Activated CD4-positive, alpha-beta T cell treated with anti-CD3 and anti-CD28 coated beads for 36 hours (primary cell): ENCODE results near the gene MYD88. TPM values are rescaled to one million over a fixed set of nuclear protein-coding genes. Genes with fewer than 3 reads are reported as not detected.

Source experiments
- ATAC-seq: fragments of 200-7000 bp; cut with Tn5 transposase; one replicate; pipeline ENCODE4 v1.10.0; 2021; ENCODE audit warnings: mild to moderate bottlenecking, moderate library complexity
- CTCF ChIA-PET: fragments of 350-600 bp; sonication (Branson Sonifier 250); formaldehyde crosslinking; loops from one replicate; lab custom pipeline; 2021; ENCODE audit warnings: antibody characterized with exemption; lab: Charles Lee
- POLR2A ChIA-PET: fragments of 350-600 bp; sonication (Branson Sonifier 250); formaldehyde crosslinking; loops from one replicate; lab custom pipeline; 2021; ENCODE audit warnings: antibody characterized with exemption, inconsistent platforms; lab: Charles Lee
- DNase-seq: peaks from one replicate; pipeline ENCODE4 v3.0.0-alpha.2; 2020
- H3K27ac Mint-ChIP-seq: one replicate; pipeline ENCODE4 v1.8.0; 2021; ENCODE audit warnings: mixed read lengths
- H3K27me3 Mint-ChIP-seq: one replicate; pipeline ENCODE4 v1.8.0; 2021; ENCODE audit warnings: mixed read lengths
- H3K36me3 Mint-ChIP-seq: one replicate; pipeline ENCODE4 v1.8.0; 2021; ENCODE audit warnings: low read depth, mixed read lengths
- H3K4me1 Mint-ChIP-seq: one replicate; pipeline ENCODE4 v1.8.0; 2021; ENCODE audit warnings: mixed read lengths
- H3K4me3 Mint-ChIP-seq: one replicate; pipeline ENCODE4 v1.8.0; 2021; ENCODE audit warnings: mild to moderate bottlenecking, moderate library complexity, mixed read lengths
- H3K9me3 Mint-ChIP-seq: one replicate; pipeline ENCODE4 v1.8.0; 2021; ENCODE audit warnings: low read depth, mixed read lengths
- intact Hi-C, 2 experiments: fragments of 100-400 bp; cut with DNase I in 1 of 2; cut with micrococcal nuclease in 1 of 2; formaldehyde crosslinking; loops; one replicate each; pipeline versions ENCODE4 v1.14.2 to v1.15.1; 2022 to 2024; cut with DNase I, micrococcal nuclease
- total RNA-seq, 2 experiments: library from RNA; stranded (reverse); gene quantifications; one replicate each; pipeline ENCODE4 v1.2.3, GENCODE V29; 2021

MYD88 gene
- total RNA-seq, 2 experiments from 2014 or later = 32.8 to 33.1 TPM

DNA sequence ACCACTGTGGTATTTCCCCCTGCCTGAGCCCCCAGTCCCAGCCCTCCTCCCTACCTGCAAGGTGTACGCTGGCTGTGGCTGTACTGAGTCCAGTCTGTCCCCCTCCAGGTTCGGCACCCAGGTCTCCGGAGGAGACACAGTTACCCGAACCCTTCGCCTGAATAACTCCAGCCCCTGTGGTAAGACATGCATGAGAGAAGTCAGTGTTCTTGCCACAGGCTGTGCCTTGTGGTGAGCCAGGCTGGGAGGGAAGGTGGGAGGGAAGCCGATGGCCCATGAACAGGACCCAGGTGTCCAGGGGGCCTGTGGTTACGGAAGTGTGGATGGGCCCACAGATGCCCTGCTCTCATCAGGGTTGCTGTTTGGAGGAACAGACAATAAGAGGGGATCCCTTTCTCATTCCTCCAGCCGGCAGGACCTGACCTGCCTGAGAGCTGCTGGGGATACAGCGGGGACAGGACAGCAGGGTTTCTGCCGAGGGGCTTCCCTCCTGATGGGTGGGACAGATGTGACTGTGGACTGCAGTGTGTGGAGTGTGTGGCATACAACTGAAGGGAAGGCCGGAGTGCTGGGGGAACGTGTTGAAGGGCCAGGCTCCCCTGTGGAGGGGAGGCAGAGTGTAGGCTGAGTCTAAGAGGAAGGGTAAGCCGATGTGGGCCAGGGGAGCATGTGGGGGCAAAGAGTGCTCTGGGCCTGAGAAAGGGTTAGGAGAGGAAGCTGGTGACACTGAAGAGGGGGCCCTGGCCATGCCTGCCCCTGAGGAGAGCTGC is 23.4 kb upstream of the MYD88 start:
- Mint-ChIP-seq H3K4me1 (no peaks in the 10 kb centered on the region), H3K9me3 (no peaks in the 10 kb centered on the region), H3K27ac (no peak overlapping the region), H3K36me3 (no peaks in the 10 kb centered on the region), H3K4me3 (no peak overlapping the region), H3K27me3 (no peaks in the 10 kb centered on the region)
- ATAC-seq (no peak), DNase-seq (no peak)
- CTCF ChIA-PET = interaction anchor here (0.7 kb wide), 1 partner anchor 21 kb away, joined by 3 read pairs; no protein-coding TSS in a partner anchor
- intact Hi-C loops = loop anchor here in 1 of 2 experiments (5.0 kb wide), 1 partner anchor 232 kb away; the partner anchor contains the start of gene XYLB
- POLR2A ChIA-PET = no interaction called here

- H3K4me1 Mint-ChIP-seq = no peaks in the 10 kb centered on the region
Observed at GRCh38 chr3:38115645-38116427, 22.6 kb upstream of the MYD88 start.

DNA sequence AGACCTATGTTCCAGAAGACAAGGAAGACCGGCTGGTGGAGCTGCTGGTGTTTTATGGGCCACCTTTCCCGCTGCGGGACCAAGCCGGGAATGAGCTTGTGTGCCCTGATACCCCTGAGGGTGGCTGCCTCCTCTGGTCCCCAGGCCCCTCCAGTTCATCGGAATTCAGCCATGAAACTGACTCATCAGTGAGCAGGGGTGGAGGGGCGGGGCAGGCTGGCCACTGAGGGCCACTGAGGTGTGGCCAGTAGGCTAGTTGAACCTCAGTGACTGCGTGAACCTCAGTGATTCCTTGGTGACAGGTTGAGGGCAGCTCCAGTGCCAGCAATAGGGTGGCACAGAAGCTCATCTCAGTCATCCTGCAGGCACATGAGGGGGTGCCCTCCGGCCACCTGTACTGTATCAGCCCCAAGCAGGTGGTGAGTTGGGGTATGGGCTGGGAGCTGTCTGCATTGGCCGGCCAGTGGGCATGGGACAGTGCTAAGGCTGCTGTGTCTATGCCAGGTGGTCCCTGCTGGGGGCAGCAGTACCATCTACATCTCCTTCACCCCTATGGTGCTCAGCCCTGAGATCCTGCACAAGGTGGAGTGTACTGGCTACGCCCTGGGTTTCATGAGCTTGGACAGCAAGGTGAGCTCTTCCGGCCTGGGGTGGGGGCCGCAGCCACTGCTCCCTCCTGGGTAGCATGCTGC is 21.8 kb upstream of the MYD88 start:
- POLR2A ChIA-PET = no interaction called here
- no peaks in the 10 kb centered on the region for H3K27me3 Mint-ChIP-seq
- intact Hi-C loops = loop anchor here in 1 of 2 experiments (5.0 kb wide), 1 partner anchor 231 kb away; the partner anchor contains the start of gene XYLB
- no peaks in the 10 kb centered on the region for H3K4me1 Mint-ChIP-seq
- no peak for ATAC-seq
- DNase-seq = no peak
- CTCF ChIA-PET = interaction anchor here (0.6 to 1.7 kb wide), 9 partner anchors 11 to 405 kb away, joined by 3 to 6 read pairs (median 3); partner anchors contain the start of gene ACAA1
- no peak overlapping the region for H3K4me3 Mint-ChIP-seq
- H3K9me3 Mint-ChIP-seq = no peaks in the 10 kb centered on the region
- peaks cover 5% of the 10 kb centered on the region for H3K36me3 Mint-ChIP-seq
- H3K27ac Mint-ChIP-seq = no peak overlapping the region

More at GRCh38 chr3:38115645-38116427, 22.6 kb upstream of the MYD88 start:
- Mint-ChIP-seq H3K27ac (no peak overlapping the region), H3K4me3 (no peak overlapping the region), H3K27me3 (no peaks in the 10 kb centered on the region), H3K9me3 (no peaks in the 10 kb centered on the region), H3K36me3 (peaks cover 3% of the 10 kb centered on the region)
- no peak for ATAC-seq
- intact Hi-C loops = loop anchor here in 1 of 2 experiments (5.0 kb wide), 1 partner anchor 231 kb away; the partner anchor contains the start of gene XYLB
- ChIA-PET POLR2A (no interaction called here), CTCF (interaction anchor here (0.6 to 1.7 kb wide), 3 partner anchors 22 to 181 kb away, joined by 3 to 4 read pairs (median 3); no protein-coding TSS in a partner anchor)
- no peak for DNase-seq

DNA sequence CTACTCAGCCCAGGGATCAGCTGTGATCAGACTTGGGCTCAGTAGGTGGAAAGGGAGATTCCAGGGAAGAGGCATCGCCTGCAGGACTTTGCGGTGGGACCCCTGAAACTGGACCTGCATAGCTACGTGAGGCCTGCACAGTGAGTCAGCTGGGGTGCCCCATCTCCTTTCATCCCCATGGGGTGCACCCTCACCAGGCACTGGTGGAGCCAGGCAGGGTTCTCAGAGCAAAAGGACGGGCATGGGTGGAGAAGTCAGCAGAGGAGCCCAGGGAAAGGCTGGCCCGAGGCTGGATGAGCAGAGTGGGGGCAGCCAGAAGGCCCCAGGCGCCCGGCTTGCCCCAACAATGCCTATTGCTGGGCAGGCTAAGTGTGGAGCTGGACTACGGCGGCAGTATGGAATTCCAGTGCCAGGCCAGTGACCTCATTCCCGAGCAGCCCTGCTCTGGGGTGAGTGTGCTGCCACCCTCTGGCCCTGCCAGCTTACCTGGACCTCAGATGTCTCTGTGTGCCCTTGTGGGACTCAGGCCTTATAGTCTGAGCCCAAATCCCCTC is 21.2 kb upstream of the MYD88 start:
- Mint-ChIP-seq H3K27me3 (no peaks in the 10 kb centered on the region), H3K4me3 (no peak overlapping the region), H3K4me1 (no peaks in the 10 kb centered on the region), H3K36me3 (peaks cover 5% of the 10 kb centered on the region), H3K27ac (no peak overlapping the region), H3K9me3 (no peaks in the 10 kb centered on the region)
- DNase-seq (no peak), ATAC-seq (peak; percentile 1)
- POLR2A ChIA-PET = no interaction called here
- CTCF ChIA-PET = interaction anchor here (0.5 to 1.7 kb wide), 13 partner anchors 11 to 404 kb away, joined by 3 to 6 read pairs (median 4); no protein-coding TSS in a partner anchor
- intact Hi-C loops = loop anchor here in 1 of 2 experiments (5.0 kb wide), 1 partner anchor 230 kb away; the partner anchor contains the start of gene XYLB

GRCh38 chr3:38117748-38118420 is 20.6 kb upstream of the MYD88 start:
- Mint-ChIP-seq H3K27ac (no peak overlapping the region), H3K36me3 (peaks cover 10% of the 10 kb centered on the region), H3K4me1 (no peaks in the 10 kb centered on the region), H3K27me3 (no peaks in the 10 kb centered on the region), H3K4me3 (no peak overlapping the region), H3K9me3 (no peaks in the 10 kb centered on the region)
- peak; percentile 91 for ATAC-seq
- intact Hi-C loops = loop anchor here (1.0 to 5.0 kb wide), 3 partner anchors 180 to 362 kb away; partner anchors contain the start of gene XYLB (in 1 of the 2)
- ChIA-PET CTCF (interaction anchor here (0.5 to 1.7 kb wide), 19 partner anchors 15 to 374 kb away, joined by 3 to 6 read pairs (median 4); no protein-coding TSS in a partner anchor), POLR2A (no interaction called here)
- peak; percentile 86 for DNase-seq

- Mint-ChIP-seq H3K27ac (no peak overlapping the region), H3K36me3 (peaks cover 14% of the 10 kb centered on the region), H3K4me3 (no peak overlapping the region), H3K27me3 (no peaks in the 10 kb centered on the region), H3K9me3 (no peaks in the 10 kb centered on the region), H3K4me1 (no peaks in the 10 kb centered on the region)
- ChIA-PET CTCF (interaction anchor here (0.6 to 1.6 kb wide), 13 partner anchors 16 to 373 kb away, joined by 3 to 5 read pairs (median 3); no protein-coding TSS in a partner anchor), POLR2A (no interaction called here)
- DNase-seq (no peak), ATAC-seq (no peak)
- intact Hi-C loops = loop anchor here (1.0 to 5.0 kb wide), 3 partner anchors 180 to 362 kb away; partner anchors contain the start of gene XYLB (in 1 of the 2)
Observed at GRCh38 chr3:38118421-38119247, 19.8 kb upstream of the MYD88 start.

DNA sequence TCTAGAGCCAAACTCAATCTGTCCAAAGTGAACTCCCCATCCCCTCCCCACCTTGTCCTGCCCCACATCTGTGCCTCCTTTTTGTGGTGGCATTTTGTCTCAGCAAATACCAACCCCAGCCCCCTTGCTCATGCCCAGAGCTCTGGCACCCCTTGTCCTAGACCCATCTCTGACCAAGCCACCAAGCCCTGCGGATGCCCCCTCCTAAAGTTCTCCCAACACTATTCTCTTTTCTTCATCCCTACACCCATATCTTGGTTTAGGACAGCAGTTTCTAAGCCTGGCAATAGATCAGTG is 19.3 kb upstream of the MYD88 start:
- Mint-ChIP-seq H3K4me3 (no peak overlapping the region), H3K27me3 (no peaks in the 10 kb centered on the region), H3K36me3 (peaks cover 14% of the 10 kb centered on the region), H3K27ac (no peak overlapping the region), H3K4me1 (no peaks in the 10 kb centered on the region), H3K9me3 (no peaks in the 10 kb centered on the region)
- POLR2A ChIA-PET = no interaction called here
- intact Hi-C loops = loop anchor here in 1 of 2 experiments (5.0 kb wide), 1 partner anchor 228 kb away; the partner anchor contains the start of gene XYLB
- no peak for DNase-seq
- CTCF ChIA-PET = interaction anchor here (1.0 to 1.6 kb wide), 6 partner anchors 9 to 373 kb away, joined by 3 to 4 read pairs (median 4); no protein-coding TSS in a partner anchor
- ATAC-seq = no peak

DNA sequence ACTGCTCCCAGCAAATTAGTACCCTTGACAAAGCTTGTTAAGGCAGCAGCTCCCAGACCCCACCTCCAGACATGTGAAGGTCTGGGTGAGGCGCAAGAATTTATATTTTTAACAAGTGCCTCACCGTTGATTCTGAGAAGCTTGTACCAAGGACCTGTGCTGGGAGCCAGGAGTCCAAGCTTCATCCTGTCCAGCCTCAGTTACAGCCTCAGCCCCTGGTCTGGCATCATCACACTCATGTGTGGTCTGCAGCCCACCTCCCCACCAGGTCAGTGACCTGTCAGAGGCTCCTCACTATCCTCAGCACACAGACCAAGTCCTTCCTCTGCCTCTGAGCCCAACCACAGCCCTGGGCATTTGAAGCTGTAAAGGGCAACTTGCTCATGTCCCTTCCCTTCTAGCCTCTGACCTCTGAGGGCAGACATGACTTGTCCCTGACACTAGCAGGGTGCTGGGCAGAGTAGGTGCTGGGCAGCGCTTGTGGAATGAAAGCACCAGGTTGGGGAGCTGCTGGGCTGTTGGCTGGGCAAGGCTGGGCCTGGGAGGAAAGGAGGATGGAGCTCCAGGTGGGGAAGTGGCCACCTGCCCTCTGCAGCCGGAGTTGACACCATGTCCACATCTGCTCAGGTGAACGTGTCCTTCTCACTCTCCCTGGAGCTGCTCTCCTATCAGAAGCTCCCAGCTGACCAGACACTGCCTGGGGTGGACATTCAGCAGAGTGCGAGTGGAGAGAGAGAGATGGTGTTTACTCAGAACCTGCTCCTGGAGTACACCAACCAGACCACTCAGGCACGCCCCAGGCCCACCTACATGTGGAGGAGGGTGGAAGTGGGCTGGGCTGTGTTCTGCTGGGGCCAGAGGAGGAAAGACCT is 18.4 kb upstream of the MYD88 start:
- intact Hi-C loops = loop anchor here in 1 of 2 experiments (5.0 kb wide), 1 partner anchor 227 kb away; the partner anchor contains the start of gene XYLB
- Mint-ChIP-seq H3K4me1 (no peaks in the 10 kb centered on the region), H3K4me3 (no peak overlapping the region), H3K27me3 (no peaks in the 10 kb centered on the region), H3K36me3 (peaks cover 20% of the 10 kb centered on the region), H3K9me3 (no peaks in the 10 kb centered on the region), H3K27ac (peak overlapping the region; percentile 21)
- ChIA-PET CTCF (interaction anchor here (0.6 to 1.4 kb wide), 6 partner anchors 8 to 532 kb away, joined by 3 to 4 read pairs (median 3); no protein-coding TSS in a partner anchor), POLR2A (interaction anchor here (0.6 kb wide), 1 partner anchor 159 kb away, joined by 5 read pairs; no protein-coding TSS in a partner anchor)
- no peak for ATAC-seq
- no peak for DNase-seq
